GM10248 (cell line): Measurements from ENCODE around the gene FAM222B.

Experiments used
- CTCF ChIA-PET: fragments of 300-600 bp; sonication (Branson Sonifier 250); formaldehyde crosslinking; extraction: SDS; loops from one replicate; lab custom pipeline; 2021; ENCODE audit warnings: antibody characterized with exemption; lab: Yijun Ruan, JAX
- POLR2A ChIA-PET: fragments of 350-650 bp; sonication (Branson Sonifier 250); formaldehyde crosslinking; extraction: SDS; loops from one replicate; lab custom pipeline; 2020; ENCODE audit warnings: antibody characterized with exemption; lab: Yijun Ruan, JAX
- DNase-seq: peaks from one replicate; pipeline ENCODE4 v3.0.0; 2012; ENCODE audit errors: extremely low spot score
- TF ChIP-seq, protein P1 (sequence below): IDR thresholded peaks from 2 replicates; pipeline ENCODE4 v1.5.1; 2012; ENCODE audit warnings: mild to moderate bottlenecking, low read depth; ENCODE audit errors: extremely low read depth, missing control alignments, control extremely low read depth

The FAM222B gene

DNA sequence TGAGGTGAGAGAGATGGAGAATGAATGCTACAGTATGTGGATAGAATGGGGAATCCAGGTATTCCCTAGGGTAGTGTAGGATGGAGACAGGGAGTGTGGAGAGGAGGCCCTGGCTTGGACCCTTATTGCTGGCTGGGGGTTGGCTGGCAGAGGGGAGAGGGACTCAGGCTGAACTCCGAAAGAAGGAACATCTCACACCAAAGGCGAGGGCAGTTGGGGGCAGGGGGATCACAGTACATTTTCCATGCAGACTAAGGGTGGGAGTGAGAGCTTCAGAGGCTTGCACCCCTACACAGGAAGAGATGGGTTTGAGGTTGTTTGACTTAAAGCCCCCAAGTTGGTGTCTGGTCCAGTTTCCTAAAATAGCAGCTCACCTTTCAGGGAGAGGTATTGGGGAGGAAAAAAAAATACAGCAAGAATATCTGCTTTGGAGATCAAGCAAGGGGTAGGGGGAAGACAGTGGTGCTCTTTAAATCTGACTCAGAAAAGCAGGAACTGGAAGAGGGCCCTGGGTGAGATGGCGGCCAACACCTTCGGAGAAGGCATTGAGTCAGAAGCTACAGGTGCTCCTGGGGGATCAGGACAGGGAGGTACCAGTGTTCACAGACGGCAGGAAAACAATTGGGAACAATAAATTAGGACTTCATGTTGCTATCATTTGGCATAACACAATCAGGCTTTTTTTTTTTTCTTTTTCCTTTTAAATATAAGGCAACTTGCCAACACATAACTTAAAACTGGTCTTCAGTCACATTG lies 86.4 kb downstream of the FAM222B start:
- no peak for DNase-seq
- ChIA-PET POLR2A (interaction anchor here (1.0 to 2.4 kb wide), 3 partner anchors 15 to 45 kb away, joined by 3 to 8 read pairs (median 4); partner anchors contain the start of genes PROCA1 and TLCD1), CTCF (interaction anchor here (0.7 kb wide), 1 partner anchor 30 kb away, joined by 3 read pairs; no protein-coding TSS in a partner anchor)
- TF ChIP-seq, protein P1, sequence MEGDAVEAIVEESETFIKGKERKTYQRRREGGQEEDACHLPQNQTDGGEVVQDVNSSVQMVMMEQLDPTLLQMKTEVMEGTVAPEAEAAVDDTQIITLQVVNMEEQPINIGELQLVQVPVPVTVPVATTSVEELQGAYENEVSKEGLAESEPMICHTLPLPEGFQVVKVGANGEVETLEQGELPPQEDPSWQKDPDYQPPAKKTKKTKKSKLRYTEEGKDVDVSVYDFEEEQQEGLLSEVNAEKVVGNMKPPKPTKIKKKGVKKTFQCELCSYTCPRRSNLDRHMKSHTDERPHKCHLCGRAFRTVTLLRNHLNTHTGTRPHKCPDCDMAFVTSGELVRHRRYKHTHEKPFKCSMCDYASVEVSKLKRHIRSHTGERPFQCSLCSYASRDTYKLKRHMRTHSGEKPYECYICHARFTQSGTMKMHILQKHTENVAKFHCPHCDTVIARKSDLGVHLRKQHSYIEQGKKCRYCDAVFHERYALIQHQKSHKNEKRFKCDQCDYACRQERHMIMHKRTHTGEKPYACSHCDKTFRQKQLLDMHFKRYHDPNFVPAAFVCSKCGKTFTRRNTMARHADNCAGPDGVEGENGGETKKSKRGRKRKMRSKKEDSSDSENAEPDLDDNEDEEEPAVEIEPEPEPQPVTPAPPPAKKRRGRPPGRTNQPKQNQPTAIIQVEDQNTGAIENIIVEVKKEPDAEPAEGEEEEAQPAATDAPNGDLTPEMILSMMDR: no peak

DNA sequence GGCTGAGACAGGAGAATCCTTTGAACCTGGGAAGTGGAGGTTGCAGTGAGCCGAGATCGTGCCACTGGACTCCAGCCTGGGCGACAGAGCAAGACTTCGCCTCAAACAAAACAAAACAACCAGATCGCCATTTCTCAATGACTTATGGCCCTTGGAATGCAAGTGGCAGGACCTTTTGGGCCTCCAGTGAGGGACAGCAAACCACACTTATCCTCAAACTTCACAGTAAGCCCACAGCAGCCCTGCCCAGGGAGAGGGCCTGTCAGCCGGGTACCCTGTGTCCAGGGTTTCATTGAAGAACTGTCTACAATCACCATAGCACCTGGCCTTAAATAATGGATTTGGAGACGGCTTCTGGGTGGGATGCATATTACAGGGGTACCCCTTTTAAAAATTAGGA lies 87.1 kb downstream of the FAM222B start:
- no peak for DNase-seq
- CTCF ChIA-PET: interaction anchor here (1.3 to 16.2 kb wide), 3 partner anchors 7 to 29 kb away, joined by 3 to 472 read pairs (median 210); partner anchors contain the start of genes NEK8 and TLCD1
- POLR2A ChIA-PET: interaction anchor here (1.3 kb wide), 1 partner anchor 28 kb away, joined by 6 read pairs; no protein-coding TSS in a partner anchor
- TF ChIP-seq, protein P1: no peak

DNA sequence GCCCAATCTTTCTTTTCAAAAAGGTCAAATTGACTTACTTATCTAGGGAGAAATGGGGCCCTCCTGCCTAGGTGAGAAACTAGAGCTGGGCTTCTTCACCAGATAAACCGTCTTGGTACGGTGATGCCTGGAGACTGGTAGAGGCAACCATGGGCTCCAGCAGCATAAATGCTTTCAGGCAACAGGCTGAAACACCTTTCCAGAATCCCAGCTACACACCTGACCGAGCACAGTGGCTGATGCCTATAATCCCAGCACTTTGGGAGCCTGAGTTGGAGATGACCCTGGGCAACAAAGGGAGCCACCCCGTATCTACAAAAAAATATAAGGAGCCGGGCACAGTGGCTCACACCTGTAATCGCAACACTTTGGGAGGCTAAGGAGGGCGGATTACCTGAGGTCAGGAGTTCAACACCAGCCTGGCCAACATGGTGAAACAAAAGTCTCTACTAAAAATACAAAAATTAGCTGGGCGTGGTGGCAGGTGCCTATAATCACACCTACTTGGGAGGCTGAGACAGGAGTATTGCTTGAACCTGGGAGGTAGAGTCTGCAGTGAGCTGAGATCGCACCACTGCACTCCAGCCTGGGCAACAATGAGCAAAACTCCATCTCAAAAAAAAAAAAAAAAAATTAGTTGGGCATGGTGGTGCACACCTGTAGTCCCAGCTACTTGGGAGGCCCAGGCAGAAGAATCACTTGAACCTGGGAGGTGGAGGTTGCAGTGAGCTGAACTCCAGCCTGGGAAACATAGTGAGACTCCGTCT lies 90.8 kb downstream of the FAM222B start:
- ChIA-PET CTCF (interaction anchor here (0.9 to 16.2 kb wide), 15 partner anchors 8 to 202 kb away, joined by 3 to 472 read pairs (median 4); partner anchors contain the start of genes DHRS13, FAM222B, FLOT2 and NEK8), POLR2A (interaction anchor here (0.6 to 5.4 kb wide), 4 partner anchors 9 to 357 kb away, joined by 3 to 90 read pairs (median 6); partner anchors contain the start of genes NEK8 and TLCD1)
- TF ChIP-seq, protein P1: no peak
- DNase-seq: no peak

DNA sequence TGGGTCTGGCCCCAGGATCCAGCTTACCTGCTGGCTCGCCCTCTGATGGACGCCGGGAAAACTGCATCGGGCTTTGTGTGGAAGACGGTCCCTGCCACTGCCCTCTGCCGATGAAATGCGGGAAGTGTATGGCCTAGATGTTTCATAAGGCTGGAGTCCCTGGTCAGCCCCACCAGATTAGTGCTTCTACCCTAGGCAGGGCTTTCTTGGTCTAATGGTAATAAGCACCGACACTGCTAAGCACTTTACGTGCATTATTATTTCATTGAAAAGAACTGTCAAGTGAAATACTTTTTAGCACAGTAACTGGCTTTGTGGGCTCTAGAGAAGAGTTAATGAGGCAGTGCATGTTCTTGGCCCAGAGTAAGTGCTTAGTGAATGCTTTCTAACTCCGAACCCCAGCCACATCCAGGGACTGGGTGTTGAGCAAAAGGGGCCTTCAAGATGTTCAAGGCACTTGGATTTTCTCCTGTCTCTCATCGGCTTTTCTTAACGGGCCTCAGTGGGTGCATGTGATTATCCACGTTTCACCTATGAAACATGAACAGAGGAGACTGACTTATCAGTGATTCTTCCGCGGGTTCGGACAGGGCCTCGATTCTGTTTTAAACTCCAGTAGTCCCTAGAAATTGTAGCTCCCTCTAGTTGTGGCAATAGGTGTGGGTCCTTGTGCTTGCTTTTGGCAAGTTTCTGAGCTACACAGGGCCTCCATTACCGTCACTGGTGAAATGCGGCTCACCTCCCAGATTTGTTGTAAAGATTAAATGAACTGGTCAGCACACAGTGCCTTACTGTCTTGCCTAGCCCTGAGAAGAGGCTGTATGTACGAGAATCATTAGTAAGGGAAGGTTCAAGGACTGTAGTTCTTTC lies 92.2 kb downstream of the FAM222B start:
- peak; percentile 84 for DNase-seq
- ChIA-PET CTCF (interaction anchor here (0.6 to 16.2 kb wide), 46 partner anchors 8 to 366 kb away, joined by 3 to 472 read pairs (median 4); partner anchors contain the start of genes BLTP2, DHRS13, FAM222B and FLOT2), POLR2A (interaction anchor here (0.7 to 5.4 kb wide), 3 partner anchors 9 to 40 kb away, joined by 3 to 90 read pairs (median 3); partner anchors contain the start of genes NEK8 and TLCD1)
- TF ChIP-seq, protein P1: peak; percentile 100

DNA sequence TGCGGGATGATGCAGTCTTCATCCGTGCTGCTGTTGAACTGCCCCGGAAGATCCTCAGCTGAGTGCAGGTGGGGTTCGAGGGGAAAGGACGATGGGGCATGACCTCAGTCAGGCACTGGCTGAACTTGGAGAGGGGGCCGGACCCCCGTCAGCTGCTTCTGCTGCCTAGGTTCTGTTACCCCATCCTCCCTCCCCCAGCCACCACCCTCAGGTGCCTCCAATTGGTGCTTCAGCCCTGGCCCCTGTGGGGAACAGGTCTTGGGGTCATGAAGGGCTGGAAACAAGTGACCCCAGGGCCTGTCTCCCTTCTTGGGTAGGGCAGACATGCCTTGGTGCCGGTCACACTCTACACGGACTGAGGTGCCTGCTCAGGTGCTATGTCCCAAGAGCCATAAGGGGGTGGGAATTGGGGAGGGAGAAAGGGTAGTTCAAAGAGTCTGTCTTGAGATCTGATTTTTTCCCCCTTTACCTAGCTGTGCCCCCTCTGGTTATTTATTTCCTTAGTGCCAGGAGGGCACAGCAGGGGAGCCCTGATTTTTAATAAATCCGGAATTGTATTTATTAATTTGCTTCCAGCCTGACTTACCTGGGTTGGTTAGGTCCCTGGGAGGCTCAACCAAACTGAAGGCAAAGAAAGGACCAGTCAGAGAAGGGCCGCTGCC lies 92.9 kb downstream of the FAM222B start:
- TF ChIP-seq, protein P1: no peak
- ChIA-PET POLR2A (interaction anchor here (1.0 to 5.4 kb wide), 3 partner anchors 12 to 39 kb away, joined by 3 to 90 read pairs (median 5); partner anchors contain the start of genes NEK8 and TLCD1), CTCF (interaction anchor here (0.6 to 16.2 kb wide), 36 partner anchors 9 to 367 kb away, joined by 3 to 472 read pairs (median 4); partner anchors contain the start of genes BLTP2, DHRS13, FAM222B and FLOT2)
- no peak for DNase-seq
